PC-9 (cell line): ENCODE data around the gene HAL. TPM values are rescaled to one million over a fixed set of nuclear protein-coding genes. Genes with fewer than 3 reads are reported as not detected.

Source experiments
- BruUV-seq: library from RNA; stranded (reverse); fragments of 400-500 nt; replicated peaks from 2 replicates; lab custom pipeline; 2021; lab: Mats Ljungman, UMichigan
- CTCF ChIA-PET: fragments of 300-600 bp; sonication (Branson Sonifier 250); formaldehyde crosslinking; loops from one replicate; lab custom pipeline; 2022; ENCODE audit warnings: antibody characterized with exemption; lab: Charles Lee
- POLR2A ChIA-PET: fragments of 300-600 bp; sonication (Branson Sonifier 250); formaldehyde crosslinking; loops from one replicate; lab custom pipeline; 2022; ENCODE audit warnings: antibody characterized with exemption; ENCODE audit not compliant: unreplicated experiment; lab: Charles Lee
- DNase-seq, 2 experiments: peaks; one replicate each; pipeline versions ENCODE4 v3.0.0 to v3.0.0-alpha.2; 2015 to 2022; ENCODE audit warnings: mixed read lengths in 1 of 2
- H2AFZ ChIP-seq: fragments of 200-600 bp; sonication (generic); 2 replicates; pipeline ENCODE4 v1.8.1; 2017; ENCODE audit warnings: antibody characterized with exemption
- H3F3A ChIP-seq: fragments of 200-600 bp; sonication (generic); 2 replicates; pipeline ENCODE4 v1.8.1; 2017; ENCODE audit warnings: antibody characterized with exemption, mild to moderate bottlenecking, low read depth; ENCODE audit not compliant: insufficient read depth
- H3K27ac ChIP-seq: fragments of 200-600 bp; sonication (generic); 2 replicates; pipeline ENCODE4 v1.6.1; 2016; ENCODE audit warnings: mixed run types
- H3K27me3 ChIP-seq: fragments of 200-600 bp; sonication (generic); 2 replicates; pipeline ENCODE4 v1.6.1; 2016; ENCODE audit warnings: low read depth, mixed run types; ENCODE audit not compliant: insufficient read depth
- H3K36me3 ChIP-seq: fragments of 200-600 bp; sonication (generic); 2 replicates; pipeline ENCODE4 v1.6.1; 2016; ENCODE audit warnings: low read depth, mixed run types
- H3K4me1 ChIP-seq: fragments of 200-600 bp; sonication (generic); replicated peaks from 2 replicates; pipeline ENCODE4 v1.6.1; 2016; ENCODE audit warnings: mixed run types; ENCODE audit not compliant: insufficient read depth
- H3K4me2 ChIP-seq: fragments of 200-600 bp; sonication (generic); 2 replicates; pipeline ENCODE4 v1.6.1; 2017; ENCODE audit warnings: mixed run types
- H3K4me3 ChIP-seq: fragments of 200-600 bp; sonication (generic); 2 replicates; pipeline ENCODE4 v1.6.1; 2016; ENCODE audit warnings: mixed run types
- H3K79me2 ChIP-seq: fragments of 200-600 bp; sonication (generic); 2 replicates; pipeline ENCODE4 v1.6.1; 2017; ENCODE audit warnings: low read depth, mixed run types
- H3K9me2 ChIP-seq: fragments of 200-600 bp; sonication (generic); 2 replicates; pipeline ENCODE4 v1.8.1; 2017; ENCODE audit warnings: mild to moderate bottlenecking; ENCODE audit not compliant: insufficient read depth
- H3K9me3 ChIP-seq: fragments of 200-600 bp; sonication (generic); 2 replicates; pipeline ENCODE4 v1.8.1; 2016; ENCODE audit warnings: low read depth; ENCODE audit not compliant: insufficient read depth
- H4K20me1 ChIP-seq: fragments of 200-600 bp; sonication (generic); 2 replicates; pipeline ENCODE4 v1.8.1; 2017; ENCODE audit not compliant: insufficient read depth
- CTCF ChIP-seq: fragments of 200-600 bp; sonication (generic); conservative IDR thresholded peaks from 2 replicates; pipeline ENCODE4 v1.6.1; 2017; ENCODE audit warnings: mixed run types, antibody characterized with exemption, mild to moderate bottlenecking, moderate library complexity
- EZH2 ChIP-seq: fragments of 200-600 bp; sonication (generic); IDR thresholded peaks from 2 replicates; pipeline ENCODE4 v1.8.0; 2017; ENCODE audit warnings: antibody characterized with exemption, low read depth
- intact Hi-C: fragments of 100-400 bp; cut with micrococcal nuclease; formaldehyde crosslinking; loops from one replicate; pipeline ENCODE4 v1.10.0; 2022; ENCODE audit not compliant: unreplicated experiment
- total RNA-seq: library from RNA; stranded (reverse); gene quantifications from 2 replicates; pipeline ENCODE4 v1.2.3, GENCODE V29; 2021

HAL gene
- total RNA-seq, 1 experiment from 2014 or later: 1.3 TPM

DNA sequence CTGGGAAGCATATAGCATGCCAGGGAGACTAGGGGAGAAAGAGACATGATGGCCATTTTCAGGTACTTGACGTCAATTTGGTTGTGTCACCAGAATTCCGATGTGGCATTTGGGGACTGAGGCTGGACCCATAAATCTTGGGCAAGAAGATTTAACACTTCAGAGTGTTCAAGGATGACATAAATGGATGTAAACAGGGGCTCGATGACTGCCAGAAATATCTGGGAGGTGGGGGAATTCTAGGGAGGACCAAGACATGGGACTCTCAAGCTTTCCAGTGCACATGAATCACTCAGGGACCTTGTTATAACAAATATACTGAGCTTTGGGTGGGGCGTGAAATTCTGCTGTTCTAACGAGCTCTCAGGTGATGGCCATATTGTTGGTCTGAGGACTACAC lies 17.8 kb downstream of the HAL start:
- no peak overlapping the region for H3K27ac ChIP-seq
- no peaks in the 10 kb centered on the region for H3F3A ChIP-seq
- no peaks in the 10 kb centered on the region for H3K9me2 ChIP-seq
- no peaks in the 10 kb centered on the region for H3K9me3 ChIP-seq
- no peaks in the 10 kb centered on the region for H3K36me3 ChIP-seq
- no TSS peak for BruUV-seq
- no peak for DNase-seq
- H3K4me1 ChIP-seq: peaks cover 4% of the 10 kb centered on the region
- ChIA-PET POLR2A (no interaction called here), CTCF (no interaction called here)
- H3K27me3 ChIP-seq: no peaks in the 10 kb centered on the region
- H4K20me1 ChIP-seq: no peaks in the 10 kb centered on the region
- H2AFZ ChIP-seq: no peak overlapping the region
- no peaks in the 10 kb centered on the region for H3K79me2 ChIP-seq
- no peak overlapping the region for H3K4me3 ChIP-seq
- TF ChIP-seq EZH2: no peak
- no peak for TF ChIP-seq CTCF
- intact Hi-C loops: no loop called here
- H3K4me2 ChIP-seq: no peak overlapping the region

DNA sequence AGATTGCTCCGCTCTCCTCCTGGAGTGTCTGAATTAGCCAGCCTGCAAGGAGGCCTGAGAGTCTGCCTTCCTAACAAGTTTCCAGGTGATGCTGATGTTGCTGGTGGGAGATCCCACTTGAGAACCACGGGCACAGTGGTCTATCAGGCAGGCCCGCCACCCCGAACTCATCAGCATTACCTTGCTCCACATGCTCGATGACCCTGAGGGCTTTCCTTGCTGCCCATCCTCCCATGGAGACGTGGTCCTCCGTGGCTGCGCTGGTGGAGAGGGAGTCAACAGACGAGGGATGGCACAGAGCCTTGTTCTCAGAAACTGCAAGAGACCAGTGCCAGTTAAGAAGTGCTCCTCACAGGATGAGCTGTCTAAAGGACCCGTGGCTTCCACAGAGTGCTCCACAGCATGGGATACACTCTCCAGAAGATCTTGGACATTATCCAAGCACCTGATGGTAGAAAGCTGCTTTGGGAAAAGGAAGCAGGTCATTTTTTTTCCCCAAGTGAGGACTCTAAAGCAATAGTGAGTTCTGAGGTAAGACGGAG lies 18.3 kb downstream of the HAL start:
- CTCF ChIA-PET: no interaction called here
- H2AFZ ChIP-seq: no peak overlapping the region
- intact Hi-C loops: no loop called here

DNA sequence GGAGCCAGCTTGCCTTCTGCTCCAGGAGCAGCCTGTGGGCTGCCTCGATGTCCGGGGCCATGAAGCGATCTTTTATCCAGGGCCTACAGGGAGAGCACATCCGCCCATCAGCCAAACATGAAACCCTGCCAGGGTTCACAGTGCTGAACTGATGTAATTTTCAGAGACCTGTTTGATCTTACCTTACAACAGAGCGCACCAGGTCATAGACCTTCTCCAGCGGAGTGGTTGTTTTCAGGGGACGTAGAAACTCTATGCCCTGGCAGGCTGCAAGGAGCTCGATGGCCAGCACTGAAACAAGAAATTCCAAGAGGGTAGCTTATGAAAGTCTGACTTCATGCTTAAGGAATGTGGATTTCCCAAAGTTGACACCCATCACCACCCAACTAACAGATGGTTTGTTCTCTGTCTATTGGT lies 19.7 kb downstream of the HAL start:
- POLR2A ChIA-PET: no interaction called here

More for the DNA sequence above, 18.3 kb downstream of the HAL start:
- H3K79me2 ChIP-seq: no peaks in the 10 kb centered on the region
- no peaks in the 10 kb centered on the region for H3K9me3 ChIP-seq
- POLR2A ChIA-PET: no interaction called here
- no peaks in the 10 kb centered on the region for H3F3A ChIP-seq
- no peak for DNase-seq
- no peaks in the 10 kb centered on the region for H3K27me3 ChIP-seq
- no peak for TF ChIP-seq CTCF
- TF ChIP-seq EZH2: no peak
- no peaks in the 10 kb centered on the region for H3K9me2 ChIP-seq
- H3K36me3 ChIP-seq: no peaks in the 10 kb centered on the region
- H3K4me1 ChIP-seq: peaks cover 4% of the 10 kb centered on the region
- no peak overlapping the region for H3K4me2 ChIP-seq
- H3K4me3 ChIP-seq: no peak overlapping the region
- no TSS peak for BruUV-seq
- H4K20me1 ChIP-seq: no peaks in the 10 kb centered on the region
- no peak overlapping the region for H3K27ac ChIP-seq

More for the DNA sequence above, 19.7 kb downstream of the HAL start:
- no peaks in the 10 kb centered on the region for H3F3A ChIP-seq
- no peaks in the 10 kb centered on the region for H3K9me2 ChIP-seq
- H3K36me3 ChIP-seq: no peaks in the 10 kb centered on the region
- TF ChIP-seq CTCF (no peak), EZH2 (no peak)
- no peak overlapping the region for H2AFZ ChIP-seq
- CTCF ChIA-PET: no interaction called here
- H4K20me1 ChIP-seq: no peaks in the 10 kb centered on the region
- H3K4me2 ChIP-seq: no peak overlapping the region
- no peak overlapping the region for H3K27ac ChIP-seq
- H3K9me3 ChIP-seq: no peaks in the 10 kb centered on the region
- no peak overlapping the region for H3K4me3 ChIP-seq
- intact Hi-C loops: no loop called here
- H3K79me2 ChIP-seq: no peaks in the 10 kb centered on the region
- H3K27me3 ChIP-seq: no peaks in the 10 kb centered on the region
- peak in 1 of 2 experiments; percentile 40 for DNase-seq
- H3K4me1 ChIP-seq: peaks cover 4% of the 10 kb centered on the region
- no TSS peak for BruUV-seq
